ENCODE measurements around the gene TFB1M.
"Not testable (repeated sequence)": the region's sequence is repeated elsewhere in the genome, so short reads cannot be mapped to it uniquely, and the experiment has no call there.

The TFB1M gene

GRCh38 chr6:155223646-155224451 is 90.4 kb downstream of the TFB1M start:
- intact Hi-C loops (cut with DNase I): no loop called here
- peak in 20 of 42 donors; percentile 11 to 72 (median 48) for DNase-seq

- intact Hi-C loops (cut with DNase I): no loop called here
- DNase-seq: no peak
Observed at GRCh38 chr6:155222506-155222905, 91.8 kb downstream of the TFB1M start.

- intact Hi-C loops (cut with DNase I): no loop called here
- peak in 31 of 42 donors; percentile 20 to 78 (median 54) for DNase-seq
Observed at GRCh38 chr6:155221086-155221485, 93.2 kb downstream of the TFB1M start.

GRCh38 chr6:155219858-155220301 is 94.4 kb downstream of the TFB1M start:
- intact Hi-C loops (cut with DNase I): no loop called here
- DNase-seq: peak in 26 of 42 donors; percentile 13 to 86 (median 50)

- intact Hi-C loops (cut with DNase I): no loop called here
- peak in 6 of 42 donors; percentile 17 to 68 (median 26) for DNase-seq
Observed at GRCh38 chr6:155219299-155219698, 95.0 kb downstream of the TFB1M start.

- intact Hi-C loops (cut with DNase I); DNase-seq: not testable (repeated sequence)
Observed at GRCh38 chr6:155218711-155219110, 95.6 kb downstream of the TFB1M start.

GRCh38 chr6:155216312-155217046 is 97.8 kb downstream of the TFB1M start:
- intact Hi-C loops (cut with DNase I): no loop called here
- DNase-seq: peak in 37 of 42 donors; percentile 27 to 79 (median 56)

- peak in 8 of 42 donors; percentile 37 to 66 (median 46) for DNase-seq
- intact Hi-C loops (cut with DNase I): no loop called here
Observed at GRCh38 chr6:155215906-155216305, 98.4 kb downstream of the TFB1M start.

- intact Hi-C loops (cut with DNase I): no loop called here
- DNase-seq: no peak
Observed at GRCh38 chr6:155213611-155214372, 100.5 kb downstream of the TFB1M start.

- intact Hi-C loops (cut with DNase I): no loop called here
Observed at GRCh38 chr6:155212616-155213380, 101.5 kb downstream of the TFB1M start.

GRCh38 chr6:155212106-155212505 is 102.2 kb downstream of the TFB1M start:
- DNase-seq: no peak
- intact Hi-C loops (cut with DNase I): no loop called here

More at GRCh38 chr6:155212616-155213380, 101.5 kb downstream of the TFB1M start:
- DNase-seq: no peak

- intact Hi-C loops (cut with DNase I): no loop called here
- peak in 1 of 42 donors; percentile 3 for DNase-seq
Observed at GRCh38 chr6:155207223-155207622, 107.1 kb downstream of the TFB1M start.
